PC-3 (cell line): ENCODE results near the gene SLC25A51. TPM values are rescaled to one million over a fixed set of nuclear protein-coding genes. Genes with fewer than 3 reads are reported as not detected.

Experiments used
- ATAC-seq: fragments of 200-7000 bp; cut with Tn5 transposase; 2 replicates; pipeline ENCODE4 v1.9.1; 2020; ENCODE audit warnings: mild to moderate bottlenecking, moderate library complexity
- BruUV-seq: library from RNA; stranded (reverse); fragments of 400-500 nt; replicated peaks from 2 replicates; lab custom pipeline; 2021; lab: Mats Ljungman, UMichigan
- CTCF ChIA-PET: fragments of 300-600 bp; sonication (Branson Sonifier 250); formaldehyde crosslinking; loops from one replicate; lab custom pipeline; 2022; ENCODE audit warnings: antibody characterized with exemption; lab: Charles Lee
- POLR2A ChIA-PET: fragments of 300-600 bp; sonication (Branson Sonifier 250); formaldehyde crosslinking; loops from one replicate; lab custom pipeline; 2022; ENCODE audit warnings: antibody characterized with exemption; ENCODE audit not compliant: unreplicated experiment; lab: Charles Lee
- DNase-seq: peaks from one replicate; pipeline ENCODE4 v3.0.0-alpha.2; 2015
- H2AFZ ChIP-seq: fragments of 300-600 bp; sonication (generic); 2 replicates; pipeline ENCODE4 v1.6.0; 2016; ENCODE audit warnings: antibody characterized with exemption, low read length
- H3F3A ChIP-seq: fragments of 300-600 bp; sonication (generic); one replicate; pipeline ENCODE4 v1.6.0; 2017; ENCODE audit warnings: antibody characterized with exemption, low read length, control low read depth, mild to moderate bottlenecking; ENCODE audit not compliant: unreplicated experiment
- H3K27ac ChIP-seq: fragments of 300-600 bp; sonication (generic); 2 replicates; pipeline ENCODE4 v1.5.1; 2016; ENCODE audit warnings: mild to moderate bottlenecking, low read length
- H3K27me3 ChIP-seq: fragments of 300-600 bp; sonication (generic); 2 replicates; pipeline ENCODE4 v1.6.1; 2016; ENCODE audit warnings: low read length, mixed read lengths
- H3K36me3 ChIP-seq: fragments of 300-600 bp; sonication (generic); 2 replicates; pipeline ENCODE4 v1.6.1; 2016; ENCODE audit warnings: low read depth, mixed run types, low read length, mixed read lengths
- H3K4me1 ChIP-seq: fragments of 300-600 bp; sonication (generic); 2 replicates; pipeline ENCODE4 v1.5.1; 2016; ENCODE audit warnings: low read length; ENCODE audit not compliant: insufficient read depth
- H3K4me2 ChIP-seq: fragments of 300-600 bp; sonication (generic); 2 replicates; pipeline ENCODE4 v1.6.0; 2016; ENCODE audit warnings: low read length
- H3K4me3 ChIP-seq: fragments of 300-600 bp; sonication (generic); 2 replicates; pipeline ENCODE4 v1.5.1; 2016; ENCODE audit warnings: mild to moderate bottlenecking, low read length, mixed read lengths
- H3K79me2 ChIP-seq: fragments of 300-600 bp; sonication (generic); 2 replicates; pipeline ENCODE4 v1.6.1; 2017; ENCODE audit warnings: low read length, mixed read lengths
- H3K9ac ChIP-seq: fragments of 300-600 bp; sonication (generic); 2 replicates; pipeline ENCODE4 v1.6.0; 2016; ENCODE audit warnings: mild to moderate bottlenecking, low read length
- H3K9me2 ChIP-seq: fragments of 300-600 bp; sonication (generic); replicated peaks from 2 replicates; pipeline ENCODE4 v1.6.1; 2016; ENCODE audit warnings: mixed run types, low read length, mixed read lengths
- H3K9me3 ChIP-seq: fragments of 300-600 bp; sonication (generic); 2 replicates; pipeline ENCODE4 v1.6.1; 2016; ENCODE audit warnings: low read length, mixed read lengths
- H4K20me1 ChIP-seq: fragments of 300-600 bp; sonication (generic); 2 replicates; pipeline ENCODE4 v1.6.1; 2016; ENCODE audit warnings: low read length, mixed read lengths
- EZH2 ChIP-seq: fragments of 300-600 bp; sonication (generic); IDR thresholded peaks from one replicate; pipeline ENCODE4 v1.6.1; 2017; ENCODE audit warnings: antibody characterized with exemption, mild to moderate bottlenecking, low read length; ENCODE audit not compliant: unreplicated experiment
- EZH2phosphoT487 ChIP-seq: fragments of 300-600 bp; sonication (generic); IDR thresholded peaks from 2 replicates; pipeline ENCODE4 v1.6.1; 2018; ENCODE audit warnings: mild to moderate bottlenecking, antibody characterized with exemption, low read length, borderline replicate concordance
- intact Hi-C: fragments of 100-400 bp; cut with micrococcal nuclease; formaldehyde crosslinking; loops from 2 replicates; pipeline ENCODE4 v1.9.0; 2023
- total RNA-seq: library from RNA; depleted of rRNA; stranded (reverse); fragments of >200 nt; gene quantifications from 2 replicates; pipeline ENCODE4 v1.2.3, GENCODE V29; 2014
- TF ChIP-seq, protein P1 (sequence below): fragments of 300-600 bp; sonication (generic); conservative IDR thresholded peaks from 2 replicates; pipeline ENCODE4 v1.5.1; 2017; ENCODE audit warnings: antibody characterized with exemption, low read depth, mild to moderate bottlenecking, low read length

Gene SLC25A51
- total RNA-seq, 1 experiment from 2014 or later: 24.1 TPM

DNA sequence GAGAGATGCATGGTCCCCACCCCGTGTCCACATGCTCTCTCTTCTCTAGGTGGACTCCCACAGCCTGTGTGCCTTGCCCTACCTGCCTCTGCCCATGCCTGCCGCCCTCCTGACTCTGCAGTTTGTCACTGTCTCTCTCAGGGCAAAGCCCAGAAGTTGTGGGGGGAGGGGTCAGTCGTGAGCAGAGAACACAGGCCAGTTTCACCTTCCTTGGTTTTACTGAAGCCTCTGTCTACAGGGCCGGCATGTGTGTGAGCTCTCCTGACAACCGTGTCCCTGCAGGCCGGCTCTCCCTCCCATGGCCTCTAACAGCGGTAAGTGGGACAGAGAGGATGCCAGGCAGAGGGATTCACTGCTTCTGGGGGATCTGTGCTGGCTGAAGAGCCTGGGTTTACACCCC lies 43.5 kb upstream of the SLC25A51 start:
- Histone ChIP-seq H3K9me3 (no peaks in the 10 kb centered on the region), H3K9ac (no peak overlapping the region), H3K9me2 (no peaks in the 10 kb centered on the region), H3F3A (peaks cover 5% of the 10 kb centered on the region), H3K79me2 (peaks cover 31% of the 10 kb centered on the region), H3K4me1 (peaks cover 45% of the 10 kb centered on the region), H3K4me3 (no peak overlapping the region), H3K27me3 (no peaks in the 10 kb centered on the region), H3K27ac (no peak overlapping the region), H2AFZ (no peak overlapping the region), H3K36me3 (peaks cover 48% of the 10 kb centered on the region), H3K4me2 (no peak overlapping the region), H4K20me1 (no peaks in the 10 kb centered on the region)
- DNase-seq (no peak), ATAC-seq (no peak)
- TSS peak; percentile 9 for BruUV-seq
- ChIA-PET CTCF (no interaction called here), POLR2A (interaction anchor here (0.5 kb wide), 1 partner anchor 1940 kb away, joined by 3 read pairs; no protein-coding TSS in a partner anchor)
- no peak for TF ChIP-seq EZH2
- no peak for TF ChIP-seq EZH2phosphoT487
- TF ChIP-seq, protein P1, sequence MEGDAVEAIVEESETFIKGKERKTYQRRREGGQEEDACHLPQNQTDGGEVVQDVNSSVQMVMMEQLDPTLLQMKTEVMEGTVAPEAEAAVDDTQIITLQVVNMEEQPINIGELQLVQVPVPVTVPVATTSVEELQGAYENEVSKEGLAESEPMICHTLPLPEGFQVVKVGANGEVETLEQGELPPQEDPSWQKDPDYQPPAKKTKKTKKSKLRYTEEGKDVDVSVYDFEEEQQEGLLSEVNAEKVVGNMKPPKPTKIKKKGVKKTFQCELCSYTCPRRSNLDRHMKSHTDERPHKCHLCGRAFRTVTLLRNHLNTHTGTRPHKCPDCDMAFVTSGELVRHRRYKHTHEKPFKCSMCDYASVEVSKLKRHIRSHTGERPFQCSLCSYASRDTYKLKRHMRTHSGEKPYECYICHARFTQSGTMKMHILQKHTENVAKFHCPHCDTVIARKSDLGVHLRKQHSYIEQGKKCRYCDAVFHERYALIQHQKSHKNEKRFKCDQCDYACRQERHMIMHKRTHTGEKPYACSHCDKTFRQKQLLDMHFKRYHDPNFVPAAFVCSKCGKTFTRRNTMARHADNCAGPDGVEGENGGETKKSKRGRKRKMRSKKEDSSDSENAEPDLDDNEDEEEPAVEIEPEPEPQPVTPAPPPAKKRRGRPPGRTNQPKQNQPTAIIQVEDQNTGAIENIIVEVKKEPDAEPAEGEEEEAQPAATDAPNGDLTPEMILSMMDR: no peak
- intact Hi-C loops: no loop called here

DNA sequence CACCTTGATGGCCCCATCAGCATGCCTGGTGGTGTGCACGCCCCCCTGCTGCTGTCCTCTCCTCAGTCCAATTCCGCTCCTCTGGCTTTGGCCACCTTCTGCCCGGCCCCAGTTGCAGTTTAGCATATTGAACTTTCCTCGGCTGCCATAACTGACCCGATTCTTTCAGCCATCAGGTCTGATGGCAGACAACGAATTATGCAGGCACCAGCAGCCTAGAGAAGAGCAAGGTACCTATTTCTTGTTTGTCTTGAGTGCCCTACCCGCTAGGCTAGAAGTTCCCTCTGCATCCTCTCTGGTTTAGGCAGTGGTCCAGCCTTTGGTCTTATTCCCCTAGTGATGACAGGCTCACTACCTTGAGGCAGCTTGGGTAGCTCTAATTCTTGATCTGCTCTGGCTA lies 43.0 kb upstream of the SLC25A51 start:
- no peak overlapping the region for H2AFZ ChIP-seq
- no peak overlapping the region for H3K4me3 ChIP-seq
- H3K27ac ChIP-seq: no peak overlapping the region
- BruUV-seq: no TSS peak
- H3K4me2 ChIP-seq: no peak overlapping the region
- peaks cover 48% of the 10 kb centered on the region for H3K36me3 ChIP-seq
- peaks cover 40% of the 10 kb centered on the region for H3K4me1 ChIP-seq
- no peaks in the 10 kb centered on the region for H3K9me3 ChIP-seq
- H3K9ac ChIP-seq: no peak overlapping the region
- no peaks in the 10 kb centered on the region for H3K27me3 ChIP-seq
- POLR2A ChIA-PET: interaction anchor here (0.5 kb wide), 1 partner anchor 1940 kb away, joined by 3 read pairs; no protein-coding TSS in a partner anchor
- intact Hi-C loops: no loop called here
- no peak for ATAC-seq
- no peak for DNase-seq
- H4K20me1 ChIP-seq: no peaks in the 10 kb centered on the region
- peaks cover 31% of the 10 kb centered on the region for H3K79me2 ChIP-seq
- H3F3A ChIP-seq: peaks cover 5% of the 10 kb centered on the region
- no peak for TF ChIP-seq EZH2phosphoT487
- TF ChIP-seq EZH2: no peak
- TF ChIP-seq, protein P1: no peak
- H3K9me2 ChIP-seq: no peaks in the 10 kb centered on the region
- CTCF ChIA-PET: no interaction called here

DNA sequence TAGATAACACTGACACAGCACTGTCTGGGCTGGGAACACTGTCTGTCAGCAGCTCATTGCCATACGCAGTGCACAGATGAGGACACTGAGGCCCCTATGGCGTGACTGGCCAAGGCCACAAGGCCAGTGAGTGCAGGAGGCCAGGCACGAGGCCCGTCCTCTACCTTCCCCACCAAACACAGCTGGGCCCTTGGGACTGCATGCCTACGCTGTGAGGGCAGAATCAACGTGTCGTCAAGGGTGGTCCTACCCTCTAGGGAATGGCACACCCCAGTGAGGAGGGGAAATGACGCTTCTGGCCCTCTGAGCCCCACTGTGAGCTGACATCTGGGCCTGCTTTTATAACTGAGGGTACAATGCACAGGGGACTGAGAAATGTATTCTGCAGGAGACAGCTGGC lies 42.1 kb upstream of the SLC25A51 start:
- no TSS peak for BruUV-seq
- Histone ChIP-seq H3K36me3 (peaks cover 49% of the 10 kb centered on the region), H3K9me2 (no peaks in the 10 kb centered on the region), H3K27ac (no peak overlapping the region), H3K4me2 (no peak overlapping the region), H2AFZ (no peak overlapping the region), H3K27me3 (no peaks in the 10 kb centered on the region), H3K4me3 (no peak overlapping the region), H3F3A (peaks cover 5% of the 10 kb centered on the region), H3K79me2 (peaks cover 28% of the 10 kb centered on the region), H3K9ac (no peak overlapping the region), H3K9me3 (no peaks in the 10 kb centered on the region), H3K4me1 (peaks cover 36% of the 10 kb centered on the region), H4K20me1 (no peaks in the 10 kb centered on the region)
- ChIA-PET CTCF (no interaction called here), POLR2A (no interaction called here)
- intact Hi-C loops: no loop called here
- DNase-seq (no peak), ATAC-seq (no peak)
- TF ChIP-seq, protein P1: no peak
- TF ChIP-seq EZH2 (no peak), EZH2phosphoT487 (no peak)
